K562 (cell line): ENCODE results near the gene NEURL4. TPM values are rescaled to one million over a fixed set of nuclear protein-coding genes. Genes with fewer than 3 reads are reported as not detected.

Experiments used
- CCAR2 ChIP-seq: fragments of 200-400 bp; formaldehyde crosslinking; IDR thresholded peaks from 2 replicates; pipeline ENCODE4 v1.6.1; 2017; ENCODE audit warnings: mild to moderate bottlenecking, low read depth, low read length
- ETV1 ChIP-seq: fragments of 450-650 bp; conservative IDR thresholded peaks from 2 replicates; pipeline ENCODE4 v1.6.1; 2016; ENCODE audit warnings: missing genetic modification characterization, control low read depth, low read depth, missing compliant biosample characterization
- HNRNPUL1 ChIP-seq: fragments of 200-400 bp; formaldehyde crosslinking; IDR thresholded peaks from 2 replicates; pipeline ENCODE4 v1.6.1; 2017; ENCODE audit warnings: low read length
- MAZ ChIP-seq, 2 experiments: fragments of 450-650 bp in 1 of 2; sonication (generic) in 1 of 2; formaldehyde crosslinking; IDR thresholded peaks in 1 of 2; conservative IDR thresholded peaks in 1 of 2; 2 replicates each; pipeline versions ENCODE4 v1.4.0 to v1.5.0; 2020; ENCODE audit warnings: mild to moderate bottlenecking in 1 of 2, missing genetic modification reagents in 1 of 2
- NCOA1 ChIP-seq: fragments of 450-650 bp; IDR thresholded peaks from 2 replicates; pipeline ENCODE4 v1.6.1; 2016; ENCODE audit warnings: low read depth
- PHF21A ChIP-seq: fragments of 450-650 bp; IDR thresholded peaks from 2 replicates; pipeline ENCODE4 v1.6.1; 2017; ENCODE audit warnings: low read depth, borderline replicate concordance
- POLR2H ChIP-seq: IDR thresholded peaks from 2 replicates; pipeline ENCODE4 v1.6.1; 2016; ENCODE audit warnings: missing genetic modification characterization, low read depth, mild to moderate bottlenecking, control low read depth, missing compliant biosample characterization, moderate library complexity
- RBM39 ChIP-seq: fragments of 200-400 bp; formaldehyde crosslinking; optimal IDR thresholded peaks from 2 replicates; pipeline ENCODE3; 2018; ENCODE audit warnings: low read depth, low read length
- SMARCE1 ChIP-seq: fragments of 450-650 bp; IDR thresholded peaks from 2 replicates; pipeline ENCODE4 v1.7.1; 2016; ENCODE audit warnings: mild to moderate bottlenecking
- TAF9B ChIP-seq: fragments of 450-650 bp; IDR thresholded peaks from 2 replicates; pipeline ENCODE4 v1.6.1; 2018; ENCODE audit warnings: mild to moderate bottlenecking; ENCODE audit not compliant: partially characterized antibody
- TGIF2 ChIP-seq: sonication (generic); formaldehyde crosslinking; IDR thresholded peaks from 2 replicates; pipeline ENCODE4 v1.8.1; 2022; ENCODE audit warnings: mild to moderate bottlenecking, missing genetic modification reagents, moderate library complexity
- ZEB2 ChIP-seq: fragments of 450-650 bp; IDR thresholded peaks from 2 replicates; pipeline ENCODE4 v1.6.1; 2016
- ZNF143 ChIP-seq: sonication (generic); formaldehyde crosslinking; IDR thresholded peaks from 2 replicates; pipeline ENCODE4 v1.9.0; 2022; ENCODE audit warnings: mild to moderate bottlenecking, missing genetic modification reagents
- ZNF282 ChIP-seq: sonication (generic); formaldehyde crosslinking; IDR thresholded peaks from 2 replicates; pipeline ENCODE4 v1.8.1; 2023; ENCODE audit warnings: missing genetic modification reagents
- ZNF717 ChIP-seq: fragments of 250-450 bp; sonication (Bioruptor Pico); IDR thresholded peaks from 2 replicates; pipeline ENCODE4 v1.5.0; 2021
- polyA plus RNA-seq, 8 experiments: library from polyadenylated mRNA; depleted of rRNA in 4 of 8; stranded (reverse) in 5 of 8; unstranded in 3 of 8; fragments of >200 nt; fragmentation: Nextera tagmentation in 2 of 8; fragmentation: Illumina TruSeq in 1 of 8; extraction: Ambion mirVana in 2 of 8; extraction: Trizol in 1 of 8; gene quantifications; 2 replicates each; pipeline versions ENCODE4 v1.2.1 to v1.2.3, GENCODE V29; 2011 to 2014; ENCODE audit warnings: inconsistent platforms in 1 of 8, missing spikeins in 1 of 8
- total RNA-seq, 7 experiments: library from RNA; depleted of rRNA in 6 of 7; stranded (reverse); fragments of >200 nt in 6 of 7; fragmentation: Illumina TruSeq in 2 of 7; extraction: Trizol in 2 of 7; gene quantifications; 2 replicates each; pipeline versions ENCODE4 v1.2.1 to v1.2.3, GENCODE V29; 2011 to 2021; ENCODE audit warnings: low replicate concordance in 1 of 7
- TF ChIP-seq, protein P1 (sequence below): fragments of 250-450 bp; sonication (Bioruptor Pico); IDR thresholded peaks from 2 replicates; pipeline ENCODE4 v1.5.1; 2021; ENCODE audit warnings: mild to moderate bottlenecking
- TF ChIP-seq, protein P2 (sequence below): fragments of 450-650 bp; IDR thresholded peaks from 2 replicates; pipeline ENCODE4 v1.6.1; 2016
- TF ChIP-seq, protein P3 (sequence below): sonication (generic); IDR thresholded peaks from 2 replicates; pipeline ENCODE4 v1.6.1; 2016
- TF ChIP-seq, protein P4 (sequence below): fragments of 450-650 bp; IDR thresholded peaks from 2 replicates; pipeline ENCODE4 v1.6.1; 2017; ENCODE audit warnings: antibody characterized with exemption, mild to moderate bottlenecking
- TF ChIP-seq, protein P5 (sequence below): fragments of 450-650 bp; conservative IDR thresholded peaks from 2 replicates; pipeline ENCODE4 v1.6.1; 2016; ENCODE audit warnings: missing genetic modification characterization, low read depth, mild to moderate bottlenecking, missing compliant biosample characterization, moderate library complexity

NEURL4 gene
- total and polyA plus RNA-seq, 9 of the 15 experiments (the other 6 are each of a cell fraction or from before 2014, with no cell fraction given) = 0.08 to 37.4 (median 11.5) TPM

DNA sequence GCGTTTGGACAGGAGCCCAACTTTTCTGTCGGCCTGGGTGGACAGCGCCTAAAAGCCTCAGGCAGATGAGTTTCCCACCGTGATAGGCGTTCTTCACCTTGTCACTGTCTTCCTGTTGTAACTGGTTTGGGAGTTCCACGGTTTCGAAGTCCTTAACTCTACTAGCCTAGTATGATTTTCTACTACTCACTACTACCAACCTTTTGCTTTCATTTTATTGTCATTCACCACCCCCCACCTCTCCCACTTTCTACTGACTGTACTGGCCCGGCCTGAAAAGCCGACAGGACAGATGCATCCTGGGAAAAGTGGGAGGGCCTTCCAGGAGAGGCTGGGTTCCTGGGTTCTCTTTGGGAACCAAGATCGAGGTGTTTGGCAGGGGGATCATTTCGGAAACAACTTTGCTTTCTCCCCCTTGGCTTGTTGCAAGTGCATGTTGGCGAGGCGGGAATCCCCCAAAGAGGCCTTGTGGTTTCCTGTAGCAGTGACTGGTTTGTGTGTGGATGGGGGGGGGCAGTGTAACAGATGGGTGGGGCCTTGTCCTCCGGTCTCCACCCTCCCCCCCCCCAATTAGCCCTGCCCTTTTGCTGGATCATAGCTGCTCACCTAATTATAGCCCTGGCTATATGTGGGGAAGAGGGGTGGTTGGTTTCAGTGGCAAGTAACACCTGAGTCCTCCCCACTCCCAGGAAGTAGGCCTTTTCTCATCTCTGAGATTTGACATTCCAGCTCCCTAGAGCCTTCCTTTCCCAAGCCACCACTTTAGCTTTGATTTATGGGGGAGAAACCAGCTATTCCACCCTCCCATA, 20.3 kb downstream of the NEURL4 start (continued):
- no peak for TF ChIP-seq ZEB2
- no peak for TF ChIP-seq ZNF282 (CRISPR knock-in tag)
- TF ChIP-seq, protein P1, sequence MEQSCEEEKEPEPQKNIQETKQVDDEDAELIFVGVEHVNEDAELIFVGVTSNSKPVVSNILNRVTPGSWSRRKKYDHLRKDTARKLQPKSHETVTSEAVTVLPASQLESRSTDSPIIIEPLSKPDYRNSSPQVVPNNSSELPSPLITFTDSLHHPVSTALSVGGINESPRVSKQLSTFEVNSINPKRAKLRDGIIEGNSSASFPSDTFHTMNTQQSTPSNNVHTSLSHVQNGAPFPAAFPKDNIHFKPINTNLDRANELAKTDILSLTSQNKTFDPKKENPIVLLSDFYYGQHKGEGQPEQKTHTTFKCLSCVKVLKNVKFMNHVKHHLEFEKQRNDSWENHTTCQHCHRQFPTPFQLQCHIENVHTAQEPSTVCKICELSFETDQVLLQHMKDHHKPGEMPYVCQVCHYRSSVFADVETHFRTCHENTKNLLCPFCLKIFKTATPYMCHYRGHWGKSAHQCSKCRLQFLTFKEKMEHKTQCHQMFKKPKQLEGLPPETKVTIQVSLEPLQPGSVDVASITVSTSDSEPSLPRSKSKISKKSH (CRISPR knock-in tag) = no peak
- TF ChIP-seq, protein P2, sequence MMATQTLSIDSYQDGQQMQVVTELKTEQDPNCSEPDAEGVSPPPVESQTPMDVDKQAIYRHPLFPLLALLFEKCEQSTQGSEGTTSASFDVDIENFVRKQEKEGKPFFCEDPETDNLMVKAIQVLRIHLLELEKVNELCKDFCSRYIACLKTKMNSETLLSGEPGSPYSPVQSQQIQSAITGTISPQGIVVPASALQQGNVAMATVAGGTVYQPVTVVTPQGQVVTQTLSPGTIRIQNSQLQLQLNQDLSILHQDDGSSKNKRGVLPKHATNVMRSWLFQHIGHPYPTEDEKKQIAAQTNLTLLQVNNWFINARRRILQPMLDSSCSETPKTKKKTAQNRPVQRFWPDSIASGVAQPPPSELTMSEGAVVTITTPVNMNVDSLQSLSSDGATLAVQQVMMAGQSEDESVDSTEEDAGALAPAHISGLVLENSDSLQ = peak; percentile 35; the same call in 1 of the 2 replicates
- TF ChIP-seq, protein P3, sequence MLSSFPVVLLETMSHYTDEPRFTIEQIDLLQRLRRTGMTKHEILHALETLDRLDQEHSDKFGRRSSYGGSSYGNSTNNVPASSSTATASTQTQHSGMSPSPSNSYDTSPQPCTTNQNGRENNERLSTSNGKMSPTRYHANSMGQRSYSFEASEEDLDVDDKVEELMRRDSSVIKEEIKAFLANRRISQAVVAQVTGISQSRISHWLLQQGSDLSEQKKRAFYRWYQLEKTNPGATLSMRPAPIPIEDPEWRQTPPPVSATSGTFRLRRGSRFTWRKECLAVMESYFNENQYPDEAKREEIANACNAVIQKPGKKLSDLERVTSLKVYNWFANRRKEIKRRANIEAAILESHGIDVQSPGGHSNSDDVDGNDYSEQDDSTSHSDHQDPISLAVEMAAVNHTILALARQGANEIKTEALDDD = no peak
- TF ChIP-seq MAZ (CRISPR knock-in tag; conservative IDR thresholded peaks at IDR 0.05 in 1 of 2, IDR thresholded peaks at IDR 0.05 in 1 of 2) = peak; percentile 15 to 34; a peak in 1 of 4 replicates
- no peak for TF ChIP-seq NCOA1
- no peak for TF ChIP-seq ETV1 (tag)
- TF ChIP-seq TAF9B = peak; percentile 48
- no peak for TF ChIP-seq ZNF717
- no peak for TF ChIP-seq TGIF2 (CRISPR knock-in tag)
- peak; percentile 68; the same call in 1 of the 2 replicates for TF ChIP-seq HNRNPUL1
- TF ChIP-seq CCAR2 = no peak
- TF ChIP-seq PHF21A = no peak
- TF ChIP-seq, protein P4, sequence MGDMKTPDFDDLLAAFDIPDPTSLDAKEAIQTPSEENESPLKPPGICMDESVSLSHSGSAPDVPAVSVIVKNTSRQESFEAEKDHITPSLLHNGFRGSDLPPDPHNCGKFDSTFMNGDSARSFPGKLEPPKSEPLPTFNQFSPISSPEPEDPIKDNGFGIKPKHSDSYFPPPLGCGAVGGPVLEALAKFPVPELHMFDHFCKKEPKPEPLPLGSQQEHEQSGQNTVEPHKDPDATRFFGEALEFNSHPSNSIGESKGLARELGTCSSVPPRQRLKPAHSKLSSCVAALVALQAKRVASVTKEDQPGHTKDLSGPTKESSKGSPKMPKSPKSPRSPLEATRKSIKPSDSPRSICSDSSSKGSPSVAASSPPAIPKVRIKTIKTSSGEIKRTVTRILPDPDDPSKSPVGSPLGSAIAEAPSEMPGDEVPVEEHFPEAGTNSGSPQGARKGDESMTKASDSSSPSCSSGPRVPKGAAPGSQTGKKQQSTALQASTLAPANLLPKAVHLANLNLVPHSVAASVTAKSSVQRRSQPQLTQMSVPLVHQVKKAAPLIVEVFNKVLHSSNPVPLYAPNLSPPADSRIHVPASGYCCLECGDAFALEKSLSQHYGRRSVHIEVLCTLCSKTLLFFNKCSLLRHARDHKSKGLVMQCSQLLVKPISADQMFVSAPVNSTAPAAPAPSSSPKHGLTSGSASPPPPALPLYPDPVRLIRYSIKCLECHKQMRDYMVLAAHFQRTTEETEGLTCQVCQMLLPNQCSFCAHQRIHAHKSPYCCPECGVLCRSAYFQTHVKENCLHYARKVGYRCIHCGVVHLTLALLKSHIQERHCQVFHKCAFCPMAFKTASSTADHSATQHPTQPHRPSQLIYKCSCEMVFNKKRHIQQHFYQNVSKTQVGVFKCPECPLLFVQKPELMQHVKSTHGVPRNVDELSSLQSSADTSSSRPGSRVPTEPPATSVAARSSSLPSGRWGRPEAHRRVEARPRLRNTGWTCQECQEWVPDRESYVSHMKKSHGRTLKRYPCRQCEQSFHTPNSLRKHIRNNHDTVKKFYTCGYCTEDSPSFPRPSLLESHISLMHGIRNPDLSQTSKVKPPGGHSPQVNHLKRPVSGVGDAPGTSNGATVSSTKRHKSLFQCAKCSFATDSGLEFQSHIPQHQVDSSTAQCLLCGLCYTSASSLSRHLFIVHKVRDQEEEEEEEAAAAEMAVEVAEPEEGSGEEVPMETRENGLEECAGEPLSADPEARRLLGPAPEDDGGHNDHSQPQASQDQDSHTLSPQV = no peak
- peak; percentile 49; the same call in 1 of the 2 replicates for TF ChIP-seq POLR2H (tag)
- TF ChIP-seq SMARCE1 = 0 out of 2 replicates have a peak, but pooled peaks have one; percentile 21
- TF ChIP-seq, protein P5, sequence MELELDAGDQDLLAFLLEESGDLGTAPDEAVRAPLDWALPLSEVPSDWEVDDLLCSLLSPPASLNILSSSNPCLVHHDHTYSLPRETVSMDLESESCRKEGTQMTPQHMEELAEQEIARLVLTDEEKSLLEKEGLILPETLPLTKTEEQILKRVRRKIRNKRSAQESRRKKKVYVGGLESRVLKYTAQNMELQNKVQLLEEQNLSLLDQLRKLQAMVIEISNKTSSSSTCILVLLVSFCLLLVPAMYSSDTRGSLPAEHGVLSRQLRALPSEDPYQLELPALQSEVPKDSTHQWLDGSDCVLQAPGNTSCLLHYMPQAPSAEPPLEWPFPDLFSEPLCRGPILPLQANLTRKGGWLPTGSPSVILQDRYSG (tag) = no peak
- peak; percentile 72 for TF ChIP-seq ZNF143
- no peak for TF ChIP-seq RBM39
